Nephron (organoid): ENCODE data around the gene AMOTL1.
"Not testable (repeated sequence)": the region's sequence is repeated elsewhere in the genome, so short reads cannot be mapped to it uniquely, and the experiment has no call there.

ENCODE experiments used
- H3K27ac Mint-ChIP-seq, 3 experiments: 2 replicates each; pipeline ENCODE4 v1.8.0; 2020; ENCODE audit warnings: mixed read lengths in 3 of 3, mild to moderate bottlenecking in 2 of 3, moderate library complexity in 1 of 3
- H3K27me3 Mint-ChIP-seq: 2 replicates; pipeline ENCODE4 v1.8.0; 2021; ENCODE audit warnings: low read depth, mild to moderate bottlenecking, moderate library complexity, mixed read lengths
- H3K36me3 Mint-ChIP-seq: 2 replicates; pipeline ENCODE4 v1.8.0; 2020; ENCODE audit warnings: low read depth, mixed read lengths
- H3K4me1 Mint-ChIP-seq: 2 replicates; pipeline ENCODE4 v1.8.0; 2020; ENCODE audit warnings: mixed read lengths
- H3K4me3 Mint-ChIP-seq, 3 experiments: 2 replicates each; pipeline ENCODE4 v1.8.0; 2020; ENCODE audit warnings: mild to moderate bottlenecking in 3 of 3, mixed read lengths in 3 of 3, moderate library complexity in 2 of 3
- H3K9me3 Mint-ChIP-seq: 2 replicates; pipeline ENCODE4 v1.8.0; 2020; ENCODE audit warnings: mixed read lengths
- CTCF ChIP-seq, 3 experiments: fragments of 200-600 bp; sonication (generic); IDR thresholded peaks; one replicate each; pipeline ENCODE4 v1.5.0; 2021; ENCODE audit warnings: antibody characterized with exemption in 3 of 3; ENCODE audit not compliant: unreplicated experiment in 3 of 3

AMOTL1 gene

GRCh38 chr11:94804874-94805273, 36.7 kb downstream of the AMOTL1 start:
- Mint-ChIP-seq H3K4me3 (no peak overlapping the region), H3K9me3 (no peaks in the 10 kb centered on the region), H3K27me3 (no peaks in the 10 kb centered on the region), H3K36me3 (peaks cover 65% of the 10 kb centered on the region), H3K27ac (peak overlapping the region in 1 of 3 experiments; percentile 59), H3K4me1 (peaks cover 45% of the 10 kb centered on the region)
- TF ChIP-seq CTCF (IDR thresholded peaks at IDR 0.05; ENCODE audit: unreplicated experiment in 3 of 3) = no peak

GRCh38 chr11:94806014-94806413, 37.9 kb downstream of the AMOTL1 start:
- no peak overlapping the region for H3K4me3 Mint-ChIP-seq
- no peak for TF ChIP-seq CTCF (IDR thresholded peaks at IDR 0.05; ENCODE audit: unreplicated experiment in 3 of 3)
- H3K36me3 Mint-ChIP-seq = peaks cover 65% of the 10 kb centered on the region
- no peaks in the 10 kb centered on the region for H3K9me3 Mint-ChIP-seq
- H3K27me3 Mint-ChIP-seq = no peaks in the 10 kb centered on the region
- peak overlapping the region in 1 of 3 experiments; percentile 71 for H3K27ac Mint-ChIP-seq
- peaks cover 44% of the 10 kb centered on the region for H3K4me1 Mint-ChIP-seq

GRCh38 chr11:94806419-94806818, 38.3 kb downstream of the AMOTL1 start:
- no peak for TF ChIP-seq CTCF (IDR thresholded peaks at IDR 0.05; ENCODE audit: unreplicated experiment in 3 of 3)
- Mint-ChIP-seq H3K4me1 (peaks cover 40% of the 10 kb centered on the region), H3K9me3 (no peaks in the 10 kb centered on the region), H3K4me3 (no peak overlapping the region), H3K36me3 (peaks cover 60% of the 10 kb centered on the region), H3K27ac (peak overlapping the region in 1 of 3 experiments; percentile 71), H3K27me3 (no peaks in the 10 kb centered on the region)

GRCh38 chr11:94809251-94809650, 41.1 kb downstream of the AMOTL1 start:
- Mint-ChIP-seq H3K27me3 (no peaks in the 10 kb centered on the region), H3K4me1 (peaks cover 31% of the 10 kb centered on the region), H3K36me3 (peaks cover 69% of the 10 kb centered on the region), H3K27ac (no peak overlapping the region), H3K4me3 (no peak overlapping the region), H3K9me3 (peaks cover 18% of the 10 kb centered on the region)
- TF ChIP-seq CTCF (IDR thresholded peaks at IDR 0.05; ENCODE audit: unreplicated experiment in 3 of 3) = no peak

- peaks cover 37% of the 10 kb centered on the region for H3K9me3 Mint-ChIP-seq
Measured at GRCh38 chr11:94812724-94813720, 44.9 kb downstream of the AMOTL1 start.

GRCh38 chr11:94814272-94814976, 46.3 kb downstream of the AMOTL1 start:
- H3K36me3 Mint-ChIP-seq = peaks cover 78% of the 10 kb centered on the region
- H3K4me1 Mint-ChIP-seq = peaks cover 12% of the 10 kb centered on the region
- no peaks in the 10 kb centered on the region for H3K27me3 Mint-ChIP-seq
- H3K4me3 Mint-ChIP-seq = no peak overlapping the region
- peaks cover 43% of the 10 kb centered on the region for H3K9me3 Mint-ChIP-seq
- TF ChIP-seq CTCF (IDR thresholded peaks at IDR 0.05; ENCODE audit: unreplicated experiment in 3 of 3) = no peak
- H3K27ac Mint-ChIP-seq = no peak overlapping the region

More at GRCh38 chr11:94812724-94813720, 44.9 kb downstream of the AMOTL1 start:
- H3K27me3 Mint-ChIP-seq, H3K4me3 Mint-ChIP-seq: not testable (repeated sequence)
- Mint-ChIP-seq H3K27ac (peak overlapping the region; percentile 14 to 68 (median 62)), H3K36me3 (peaks cover 73% of the 10 kb centered on the region), H3K4me1 (peaks cover 12% of the 10 kb centered on the region)
